ENCODE measurements around the gene GSTA5. TPM values are rescaled to one million over a fixed set of nuclear protein-coding genes. Genes with fewer than 3 reads are reported as not detected.
"Not testable (repeated sequence)": the region's sequence is repeated elsewhere in the genome, so short reads cannot be mapped to it uniquely, and the experiment has no call there.

Gene GSTA5
- polyA plus RNA-seq, 4 donors, result not detected

DNA sequence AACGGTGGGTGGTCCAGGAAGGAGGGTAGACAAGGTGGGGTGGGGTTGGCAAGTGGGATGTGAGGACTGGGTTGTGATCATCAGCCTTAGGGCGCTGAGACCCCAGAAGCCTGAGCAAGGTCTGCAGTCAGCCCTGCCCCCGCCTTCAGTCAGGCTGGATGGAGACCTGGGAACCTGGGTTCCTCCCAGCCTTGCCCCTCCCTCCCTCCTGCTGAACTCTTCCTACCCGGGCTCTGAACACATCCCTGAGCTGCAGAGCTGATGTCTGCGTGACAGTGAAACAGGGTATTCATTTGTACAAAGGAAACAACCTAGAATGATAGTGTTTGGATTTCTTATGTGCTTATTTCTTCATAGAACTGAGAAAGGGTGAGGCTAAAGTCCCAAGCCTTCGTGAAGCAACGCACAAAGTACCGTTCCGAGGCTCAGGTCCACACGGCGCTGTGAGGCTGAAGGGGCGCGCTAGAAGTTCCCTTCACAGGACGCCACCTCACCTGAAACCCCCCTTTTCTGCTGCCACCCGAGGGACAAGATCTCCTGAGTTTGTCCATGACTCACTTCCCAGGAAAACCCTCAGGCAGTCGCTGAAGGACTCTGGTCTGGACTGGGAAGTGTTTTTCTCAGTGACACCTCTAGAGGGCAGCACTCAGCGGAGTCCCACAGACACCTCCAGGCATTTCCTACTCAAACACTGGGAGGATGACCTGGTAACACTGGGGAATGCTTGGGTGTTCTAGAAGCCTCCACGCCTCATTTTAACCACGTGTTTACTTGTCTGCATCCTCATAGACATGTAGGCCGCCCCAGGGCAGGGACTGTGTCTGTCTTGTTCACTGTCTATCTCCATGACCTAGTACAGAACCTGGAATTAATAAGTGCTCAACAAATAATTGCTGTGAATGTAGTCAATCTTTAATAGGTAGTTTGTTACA, 1.2 kb downstream of the GSTA5 start:
- DNase-seq (ENCODE audit: low read depth in 4 of 4, low spot score in 3 of 4), result no peak

DNA sequence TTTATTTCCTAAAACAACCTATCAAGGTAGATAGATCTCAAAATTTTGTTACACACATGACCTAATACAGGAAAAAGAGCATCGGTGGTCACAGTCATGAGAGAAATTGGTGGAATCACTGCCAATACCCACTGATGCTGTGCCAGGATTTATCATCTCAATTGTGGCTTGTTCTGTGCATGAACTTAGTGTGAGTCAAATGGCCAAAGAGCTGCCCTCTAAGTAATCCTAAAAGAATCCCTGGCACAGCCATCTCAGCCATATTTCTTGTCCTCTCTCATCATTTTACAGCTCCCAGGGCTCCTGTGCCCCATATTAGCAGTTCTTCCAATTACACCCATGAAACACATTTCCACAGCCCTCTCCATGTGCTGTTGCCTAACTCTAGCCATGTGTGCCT, 6.1 kb downstream of the GSTA5 start:
- DNase-seq (ENCODE audit: low read depth in 4 of 4, low spot score in 3 of 4), result no peak

GRCh38 chr6:52830869-52831268, 9.7 kb downstream of the GSTA5 start:
- DNase-seq (ENCODE audit: low read depth in 4 of 4, low spot score in 3 of 4), result not testable (repeated sequence)

GRCh38 chr6:52829046-52829817, 11.4 kb downstream of the GSTA5 start:
- no peak for DNase-seq (ENCODE audit: low read depth in 4 of 4, low spot score in 3 of 4)

GRCh38 chr6:52828621-52829020, 12.0 kb downstream of the GSTA5 start:
- DNase-seq (ENCODE audit: low read depth in 4 of 4, low spot score in 3 of 4), result not testable (repeated sequence)

DNA sequence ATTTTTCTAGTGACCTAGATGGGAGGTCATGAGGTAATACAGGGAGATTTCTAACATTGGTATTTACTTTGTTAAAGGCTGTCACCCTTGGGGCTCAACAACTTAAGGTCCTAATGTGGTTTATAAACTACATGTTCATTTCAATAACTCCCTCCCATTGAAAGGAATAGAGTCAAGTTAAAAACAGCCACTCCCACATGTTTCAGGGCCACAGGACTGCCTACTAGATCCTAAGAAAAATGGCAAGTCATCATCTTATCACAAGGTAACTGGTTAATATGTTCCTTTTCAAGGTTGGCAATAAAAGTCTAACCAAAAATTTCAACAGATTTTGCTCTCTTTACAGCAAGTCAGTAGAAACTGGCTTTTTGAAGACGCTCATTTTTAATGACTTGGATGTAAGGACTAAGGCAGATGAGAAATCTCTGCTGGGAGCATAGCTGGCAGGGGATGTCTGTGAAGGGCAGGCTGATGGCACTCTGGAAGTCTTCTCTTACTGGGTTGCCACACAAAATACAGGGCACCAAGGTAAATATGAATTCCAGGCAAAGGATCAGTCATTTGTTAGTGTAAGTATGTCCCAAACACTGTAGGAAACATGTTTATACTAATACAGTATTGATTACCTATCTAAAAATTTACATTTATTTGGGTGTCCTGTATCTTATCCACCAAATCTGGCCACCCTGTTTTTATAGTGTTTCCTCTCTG, 13.4 kb downstream of the GSTA5 start:
- not testable (repeated sequence) for DNase-seq (ENCODE audit: low read depth in 4 of 4, low spot score in 3 of 4)

DNA sequence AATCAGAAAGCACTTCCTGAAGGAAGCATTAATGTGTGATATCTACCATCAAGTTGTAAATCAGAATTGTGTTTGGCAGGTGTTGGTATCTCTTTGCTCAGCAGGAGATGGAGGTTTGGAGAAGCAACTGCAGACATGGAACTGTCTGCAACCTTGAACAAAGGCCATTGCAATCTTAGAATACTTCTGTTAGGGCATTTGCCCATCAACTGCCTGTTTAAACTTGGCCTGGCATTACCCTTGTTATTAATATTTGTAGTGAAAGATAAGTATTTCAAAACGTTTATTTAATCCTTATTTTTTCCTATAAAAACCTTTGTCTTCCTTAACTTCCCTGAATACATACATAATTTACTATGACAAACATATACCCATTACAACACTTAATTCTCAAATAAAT, 14.1 kb downstream of the GSTA5 start:
- DNase-seq (ENCODE audit: low read depth in 4 of 4, low spot score in 3 of 4), result no peak

GRCh38 chr6:52825900-52826459, 14.6 kb downstream of the GSTA5 start:
- not testable (repeated sequence) for DNase-seq (ENCODE audit: low read depth in 4 of 4, low spot score in 3 of 4)

GRCh38 chr6:52825270-52825793, 15.3 kb downstream of the GSTA5 start:
- DNase-seq (ENCODE audit: low read depth in 4 of 4, low spot score in 3 of 4), result not testable (repeated sequence)

GRCh38 chr6:52821842-52822241, 18.8 kb downstream of the GSTA5 start:
- no peak for DNase-seq (ENCODE audit: low read depth in 4 of 4, low spot score in 3 of 4)

DNA sequence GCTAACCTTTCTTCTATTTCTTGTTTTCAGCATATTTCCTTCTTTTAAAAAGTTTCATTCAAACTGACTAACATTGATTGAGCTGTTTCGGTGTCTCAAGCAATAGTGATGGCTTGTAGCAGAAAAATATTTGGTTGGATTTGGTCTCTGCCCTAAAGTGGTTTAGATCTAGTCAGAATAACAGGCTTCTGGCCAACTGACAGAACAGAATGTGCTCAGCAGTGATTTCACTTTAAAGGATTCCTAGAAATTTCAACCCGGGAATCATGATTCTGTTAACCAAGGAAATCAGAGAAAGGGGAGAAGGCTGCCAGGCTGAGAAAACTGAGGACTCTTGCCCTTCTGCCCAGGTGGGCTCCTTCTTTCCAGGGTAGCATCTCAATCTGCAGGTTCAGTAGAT, 20.4 kb downstream of the GSTA5 start:
- no peak for DNase-seq (ENCODE audit: low read depth in 4 of 4, low spot score in 3 of 4)

DNA sequence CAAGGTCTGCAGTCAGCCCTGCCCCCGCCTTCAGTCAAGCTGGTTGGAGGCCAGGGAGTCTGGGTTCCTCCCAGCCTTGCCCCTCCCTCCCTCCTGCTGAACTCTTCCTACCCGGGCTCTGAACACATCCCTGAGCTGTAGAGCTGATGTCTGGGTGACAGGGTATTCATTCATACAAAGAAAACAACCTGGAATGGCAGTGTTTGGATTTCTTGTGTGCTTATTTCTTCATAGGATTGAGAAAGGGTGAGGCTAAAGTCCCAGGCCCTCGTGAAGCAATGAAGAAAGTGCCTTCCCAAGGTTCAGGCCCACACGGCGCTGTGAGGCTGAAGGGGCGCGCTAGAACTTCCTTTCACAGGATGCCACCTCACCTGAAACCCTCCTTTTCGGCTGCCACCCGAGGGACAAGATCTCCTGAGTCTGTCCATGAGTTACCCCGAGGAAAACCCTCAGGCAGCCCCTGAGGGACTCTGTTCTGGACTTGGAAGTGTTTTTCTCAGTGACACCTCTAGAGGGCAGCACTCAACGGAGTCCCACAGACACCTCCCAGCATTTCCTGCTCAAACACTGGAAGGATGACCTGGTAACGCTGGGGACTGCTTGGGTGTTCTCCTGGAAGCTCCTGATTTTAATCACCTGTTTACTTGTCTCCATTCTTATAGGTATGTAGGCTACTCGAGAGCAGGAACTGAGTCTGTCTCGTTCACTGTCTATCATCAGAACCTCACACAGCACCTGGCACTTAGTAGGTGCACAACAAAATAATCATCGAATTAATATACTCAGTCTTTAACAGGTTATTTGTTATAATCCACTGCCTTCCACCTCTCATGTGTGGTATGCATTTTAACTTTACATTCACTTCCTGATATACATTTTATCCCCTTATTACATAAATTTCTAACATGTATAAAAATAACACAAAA, 25.2 kb downstream of the GSTA5 start:
- DNase-seq (ENCODE audit: low read depth in 4 of 4, low spot score in 3 of 4), result peak in 2 of 4 donors; percentile 1 to 4

- not testable (repeated sequence) for DNase-seq (ENCODE audit: low read depth in 4 of 4, low spot score in 3 of 4)
Observed at GRCh38 chr6:52814545-52814944, 26.1 kb downstream of the GSTA5 start.

- DNase-seq (ENCODE audit: low read depth in 4 of 4, low spot score in 3 of 4), result not testable (repeated sequence)
Observed at GRCh38 chr6:52809777-52810176, 30.8 kb downstream of the GSTA5 start.

- DNase-seq (ENCODE audit: low read depth in 4 of 4, low spot score in 3 of 4), result no peak
Observed at GRCh38 chr6:52808660-52809059, 32.0 kb downstream of the GSTA5 start.

DNA sequence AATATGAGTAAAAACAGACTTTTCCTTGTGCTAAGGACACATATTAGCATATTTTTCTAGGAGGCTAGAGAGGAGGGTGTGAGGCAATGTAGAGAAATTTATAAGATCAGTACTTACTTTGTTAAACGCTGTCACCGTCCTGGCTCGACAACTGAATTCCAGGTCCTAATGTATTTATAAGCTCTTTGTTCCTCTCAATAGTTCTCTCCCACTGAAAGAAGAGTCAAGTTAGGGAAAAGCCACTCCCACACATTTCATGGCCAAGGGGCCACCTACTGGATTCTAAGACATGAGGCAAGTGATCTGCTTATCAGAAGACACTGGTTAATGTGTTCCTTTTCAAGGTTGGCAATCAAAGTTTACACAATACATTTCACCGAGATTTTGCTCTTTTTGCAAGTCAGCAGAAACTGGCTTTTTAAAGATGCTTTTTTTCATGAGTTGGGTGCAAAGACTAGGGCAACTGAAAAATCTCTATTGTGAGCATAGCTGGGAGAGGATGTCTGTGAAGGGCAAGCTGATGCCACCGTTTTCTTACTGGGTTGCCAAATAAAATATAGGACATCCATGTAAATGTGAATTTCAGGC, 36.9 kb downstream of the GSTA5 start, which contains the start of gene GSTA1:
Gene GSTA1 (minus strand): TSS at position 149 of the 588 bp plus-strand sequence. CDS start 4,549 bp downstream, outside the sequence.
- DNase-seq (ENCODE audit: low read depth in 4 of 4, low spot score in 3 of 4), result not testable (repeated sequence)

- DNase-seq (ENCODE audit: low read depth in 4 of 4, low spot score in 3 of 4), result no peak
Observed at GRCh38 chr6:52802806-52803205, 37.8 kb downstream of the GSTA5 start.

DNA sequence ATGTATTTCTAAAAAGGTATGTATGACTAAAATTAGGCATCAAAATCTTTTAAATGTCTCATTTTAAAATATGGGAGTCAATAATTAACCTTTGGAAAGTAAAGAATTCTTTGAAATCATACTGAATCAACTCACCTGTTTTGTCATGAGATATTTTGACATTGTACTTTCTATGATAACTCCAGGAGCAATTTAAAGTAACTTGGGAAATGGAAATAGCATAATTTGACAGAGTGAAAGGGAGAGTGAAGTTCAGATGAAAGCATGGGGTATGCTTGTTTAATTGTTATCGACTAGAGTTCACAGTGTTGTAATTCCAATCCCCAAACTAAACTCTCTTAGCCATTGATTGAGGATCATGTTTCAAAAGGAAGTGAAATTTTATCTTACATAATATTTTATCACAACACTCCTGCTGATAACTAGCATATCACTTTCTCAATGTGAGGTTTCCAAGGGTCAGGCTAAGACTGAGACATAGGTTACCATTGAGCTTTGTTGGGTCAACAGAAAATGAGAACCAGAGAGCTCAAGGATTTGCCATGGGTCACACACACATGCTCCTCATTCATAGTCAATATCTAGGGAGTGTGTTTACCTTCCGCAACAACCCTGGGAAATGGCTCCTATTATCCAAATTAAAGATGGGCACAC, 39.3 kb downstream of the GSTA5 start:
- no peak for DNase-seq (ENCODE audit: low read depth in 4 of 4, low spot score in 3 of 4)

Data from left renal pelvis (tissue), 4 donors.